K562 (cell line): ENCODE data around the gene CADM2. TPM values are rescaled to one million over a fixed set of nuclear protein-coding genes. Genes with fewer than 3 reads are reported as not detected.

Experiments used
- ATAC-seq: fragments of 200-7000 bp; cut with Tn5 transposase; 3 replicates; pipeline ENCODE4 v1.9.1; 2020; ENCODE audit warnings: moderate library complexity
- BruUV-seq: library from RNA; stranded (reverse); fragments of 400-500 nt; replicated peaks from 2 replicates; lab custom pipeline; 2021; lab: Mats Ljungman, UMichigan
- CTCF ChIA-PET: fragments of 300-600 bp; formaldehyde crosslinking; extraction: SDS; loops from one replicate; lab custom pipeline; 2021; ENCODE audit warnings: low intra/inter-chr PET ratio; lab: Yijun Ruan, JAX
- POLR2A ChIA-PET: fragments of 300-600, 350-650 bp; sonication (Branson Sonifier 250); formaldehyde crosslinking; extraction: SDS; loops from one replicate; lab custom pipeline; 2021; ENCODE audit warnings: antibody characterized with exemption, inconsistent platforms; lab: Yijun Ruan, JAX
- DNase-seq, 4 experiments: peaks; one replicate each; pipeline versions ENCODE4 v3.0.0 to v3.0.0-alpha.2; 2011 to 2018; ENCODE audit warnings: low spot score in 3 of 4, mixed read lengths in 3 of 4; ENCODE audit errors: extremely low read depth in 1 of 4
- FAIRE-seq: peaks from 2 replicates; lab custom pipeline; 2011; peaks lifted over from hg19 to GRCh38; lab: Jason Lieb, UNC
- H2AFZ ChIP-seq: 2 replicates; pipeline ENCODE4 v1.6.0; 2011; ENCODE audit warnings: low read depth, low read length, control low read depth, inconsistent platforms
- H3K27ac ChIP-seq: fragments of 200-600 bp; 3 replicates; pipeline ENCODE4 v1.8.0; 2011; ENCODE audit warnings: low read depth, mild to moderate bottlenecking, control low read depth, inconsistent platforms, low read length, moderate library complexity, mixed read lengths; ENCODE audit errors: extremely low read depth
- H3K27me3 ChIP-seq, 2 experiments: fragments of 300-600 bp in 1 of 2; 2 replicates in 1 of 2; 3 replicates in 1 of 2; pipeline versions ENCODE4 v1.6.0 to v1.8.0; 2011; ENCODE audit warnings: inconsistent platforms in 2 of 2, low read length in 2 of 2, mild to moderate bottlenecking in 1 of 2, mixed read lengths in 1 of 2, moderate library complexity in 1 of 2; ENCODE audit not compliant: control insufficient read depth in 2 of 2, insufficient read depth in 2 of 2
- H3K36me3 ChIP-seq: fragments of 300-600 bp; 3 replicates; pipeline ENCODE4 v1.8.0; 2011; ENCODE audit warnings: mild to moderate bottlenecking, low read length, inconsistent platforms; ENCODE audit not compliant: control insufficient read depth, insufficient read depth
- H3K4me1 ChIP-seq, 2 experiments: fragments of 200-600 bp in 1 of 2; replicated peaks in 1 of 2; 2 replicates in 1 of 2; 3 replicates in 1 of 2; pipeline versions ENCODE4 v1.5.1 to v1.8.0; 2011; ENCODE audit warnings: inconsistent platforms in 2 of 2, low read length in 2 of 2, mild to moderate bottlenecking in 1 of 2, mixed read lengths in 1 of 2, moderate library complexity in 1 of 2; ENCODE audit not compliant: control insufficient read depth in 2 of 2, insufficient read depth in 2 of 2
- H3K4me2 ChIP-seq: 2 replicates; pipeline ENCODE4 v1.6.1; 2011; ENCODE audit warnings: low read length, control low read depth, inconsistent platforms, mixed read lengths; ENCODE audit not compliant: insufficient read depth
- H3K4me3 ChIP-seq: fragments of 200-600 bp; sonication (generic), shearing (Covaris generic); 2 replicates; pipeline ENCODE4 v1.5.1; 2016; ENCODE audit warnings: control low read depth, inconsistent platforms
- H3K79me2 ChIP-seq: fragments of 200-600 bp; 3 replicates; pipeline ENCODE4 v1.8.0; 2011; ENCODE audit warnings: low read length, inconsistent platforms; ENCODE audit not compliant: control insufficient read depth, insufficient read depth
- H3K9ac ChIP-seq, 2 experiments: 2 replicates each; pipeline versions ENCODE4 v1.6.0 to v1.6.1; 2011; ENCODE audit warnings: low read depth in 2 of 2, low read length in 2 of 2, control low read depth in 1 of 2, inconsistent platforms in 1 of 2, mild to moderate bottlenecking in 1 of 2, mixed read lengths in 1 of 2; ENCODE audit not compliant: insufficient read depth in 1 of 2
- H3K9me1 ChIP-seq: one replicate; pipeline ENCODE4 v1.6.0; 2011; ENCODE audit warnings: inconsistent platforms, mild to moderate bottlenecking, low read length, moderate library complexity; ENCODE audit not compliant: control insufficient read depth, insufficient read depth
- H3K9me3 ChIP-seq: replicated peaks from 2 replicates; pipeline ENCODE4 v1.5.1; 2011; ENCODE audit warnings: low read depth, low read length, inconsistent platforms; ENCODE audit not compliant: control insufficient read depth, insufficient read depth
- H4K20me1 ChIP-seq: replicated peaks from 2 replicates; pipeline ENCODE4 v1.6.1; 2011; ENCODE audit warnings: low read length, inconsistent platforms, mixed read lengths; ENCODE audit not compliant: control insufficient read depth, insufficient read depth
- ARID1B ChIP-seq: fragments of 450-650 bp; IDR thresholded peaks from 2 replicates; pipeline ENCODE4 v1.6.1; 2016; ENCODE audit warnings: antibody characterized with exemption, mild to moderate bottlenecking, inconsistent platforms
- ERF ChIP-seq: fragments of 450-650 bp; formaldehyde crosslinking; IDR thresholded peaks from 2 replicates; pipeline ENCODE4 v1.4.0; 2020; ENCODE audit warnings: mild to moderate bottlenecking, mixed read lengths
- PBX2 ChIP-seq, 2 experiments: IDR thresholded peaks in 1 of 2; conservative IDR thresholded peaks in 1 of 2; 2 replicates each; pipeline ENCODE4 v1.6.1; 2016; ENCODE audit warnings: low read depth in 2 of 2, mild to moderate bottlenecking in 1 of 2, missing compliant biosample characterization in 1 of 2, missing genetic modification characterization in 1 of 2, moderate library complexity in 1 of 2
- POLR3G ChIP-seq: IDR thresholded peaks from 2 replicates; pipeline ENCODE4 v1.6.1; 2011; ENCODE audit not compliant: insufficient read length, insufficient replicate concordance; ENCODE audit errors: extremely low read depth
- PRMT5 ChIP-seq: sonication (generic); formaldehyde crosslinking; IDR thresholded peaks from 2 replicates; pipeline ENCODE4 v1.5.0; 2020; ENCODE audit warnings: missing genetic modification reagents
- PTTG1 ChIP-seq: fragments of 450-650 bp; IDR thresholded peaks from 2 replicates; pipeline ENCODE4 v1.6.1; 2016; ENCODE audit warnings: low read depth, mild to moderate bottlenecking, missing genetic modification characterization, missing compliant biosample characterization
- RCOR1 ChIP-seq, 2 experiments: IDR thresholded peaks; 2 replicates each; pipeline ENCODE4 v1.6.1; 2012; ENCODE audit warnings: low read depth in 2 of 2, low read length in 2 of 2, borderline replicate concordance in 1 of 2, improper control_type of control experiment in 1 of 2
- SMAD2 ChIP-seq: fragments of 150-350 bp; IDR thresholded peaks from 2 replicates; pipeline ENCODE4 v1.6.1; 2014; ENCODE audit warnings: low read depth, mild to moderate bottlenecking, low read length
- SMAD3 ChIP-seq: fragments of 450-650 bp; formaldehyde crosslinking; conservative IDR thresholded peaks from 2 replicates; pipeline ENCODE4 v1.4.0; 2020; ENCODE audit warnings: mild to moderate bottlenecking
- TAF1 ChIP-seq: IDR thresholded peaks from 2 replicates; pipeline ENCODE4 v1.6.1; 2011; ENCODE audit warnings: mild to moderate bottlenecking, low read length, moderate library complexity; ENCODE audit not compliant: insufficient read depth, control insufficient read depth, severe bottlenecking; ENCODE audit errors: extremely low read depth
- TCF7 ChIP-seq: sonication (generic); IDR thresholded peaks from 2 replicates; pipeline ENCODE4 v1.6.1; 2016; ENCODE audit warnings: antibody characterized with exemption, borderline replicate concordance
- ZBTB17 ChIP-seq: fragments of 450-650 bp; formaldehyde crosslinking; IDR thresholded peaks from 2 replicates; pipeline ENCODE4 v1.4.0; 2020; ENCODE audit warnings: mild to moderate bottlenecking
- ZNF551 ChIP-seq: fragments of 250-450 bp; sonication (Bioruptor Pico); IDR thresholded peaks from 2 replicates; pipeline ENCODE4 v1.5.0; 2021; ENCODE audit warnings: mild to moderate bottlenecking, moderate library complexity
- ZNF589 ChIP-seq: fragments of 200-800 bp; sonication (Bioruptor generic); IDR thresholded peaks from 2 replicates; pipeline ENCODE4 v1.6.1; 2016; ENCODE audit warnings: low read depth, missing genetic modification characterization, missing compliant biosample characterization
- WGBS: fragments of 100-300 bp; shearing (Covaris generic); methylation state at CpG from one replicate; pipeline ENCODE4 v1.1.6; 2016; ENCODE audit warnings: low coverage, mixed read lengths; ENCODE audit not compliant: insufficient coverage; ENCODE audit errors: missing lambda C conversion rate; 5-methylcytosine and 5-hydroxymethylcytosine counted together
- in situ Hi-C: fragments of 300-500 bp; cut with MboI; formaldehyde crosslinking; loops from 4 replicates; pipeline ENCODE4 v1.15.0; 2018; ENCODE audit warnings: inconsistent platforms, mixed read lengths
- intact Hi-C: fragments of 100-400 bp; cut with micrococcal nuclease; formaldehyde crosslinking; loops from 2 replicates; pipeline ENCODE4 v1.14.2; 2022
- polyA plus RNA-seq, 8 experiments: library from polyadenylated mRNA; depleted of rRNA in 4 of 8; stranded (reverse) in 5 of 8; unstranded in 3 of 8; fragments of >200 nt; fragmentation: Nextera tagmentation in 2 of 8; fragmentation: Illumina TruSeq in 1 of 8; extraction: Ambion mirVana in 2 of 8; extraction: Trizol in 1 of 8; gene quantifications; 2 replicates each; pipeline versions ENCODE4 v1.2.1 to v1.2.3, GENCODE V29; 2011 to 2014; ENCODE audit warnings: inconsistent platforms in 1 of 8, missing spikeins in 1 of 8
- total RNA-seq, 7 experiments: library from RNA; depleted of rRNA in 6 of 7; stranded (reverse); fragments of >200 nt in 6 of 7; fragmentation: Illumina TruSeq in 2 of 7; extraction: Trizol in 2 of 7; gene quantifications; 2 replicates each; pipeline versions ENCODE4 v1.2.1 to v1.2.3, GENCODE V29; 2011 to 2021; ENCODE audit warnings: low replicate concordance in 1 of 7
- TF ChIP-seq, protein P1 (sequence below): fragments of 450-650 bp; formaldehyde crosslinking; IDR thresholded peaks from 2 replicates; pipeline ENCODE4 v1.4.0; 2022; ENCODE audit warnings: missing genetic modification characterization
- TF ChIP-seq, protein P2 (sequence below), 2 experiments: fragments of 450-650 bp in 1 of 2; IDR thresholded peaks; 2 replicates each; pipeline ENCODE4 v1.6.1; 2011 to 2017; ENCODE audit warnings: low read depth in 2 of 2, antibody characterized with exemption in 1 of 2, borderline replicate concordance in 1 of 2, low read length in 1 of 2, mild to moderate bottlenecking in 1 of 2, mixed read lengths in 1 of 2; ENCODE audit not compliant: control insufficient read depth in 1 of 2

The CADM2 gene
- total and polyA plus RNA-seq, 9 of the 15 experiments (the other 6 are each of a cell fraction or from before 2014, with no cell fraction given): 0.11 to 3.2 (median 0.95) TPM

DNA sequence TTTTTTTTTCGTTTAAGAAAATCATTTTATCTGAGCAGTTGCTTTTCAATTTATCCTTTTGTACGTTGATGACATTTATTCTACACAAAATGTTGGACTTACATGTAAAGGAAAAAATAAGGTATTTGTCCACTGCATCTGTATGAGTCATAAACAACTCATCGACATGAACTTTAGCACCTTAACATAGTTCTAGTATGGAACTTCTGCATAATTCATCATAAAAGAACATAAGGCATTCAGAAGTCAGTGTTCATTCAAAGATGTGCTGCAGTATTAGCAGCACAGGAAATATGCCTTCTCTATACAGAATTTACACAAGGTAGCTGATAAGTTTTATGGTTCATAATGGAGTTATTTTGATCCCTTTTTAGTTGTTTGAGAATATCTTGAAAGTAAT is 801.6 kb downstream of the CADM2 start:
- no peak overlapping the region for H3K27ac ChIP-seq
- CTCF ChIA-PET: no interaction called here
- TF ChIP-seq SMAD2 (no peak), ZBTB17 (CRISPR knock-in tag) (no peak), ZNF551 (CRISPR knock-in tag) (no peak), PBX2 (CRISPR knock-in tag; IDR thresholded peaks at IDR 0.05; ENCODE audit: low read depth) (no peak), PBX2 (tag; conservative IDR thresholded peaks at IDR 0.05; ENCODE audit: low read depth) (no peak), SMAD3 (CRISPR knock-in tag) (no peak), TCF7 (no peak), PTTG1 (tag) (no peak), RCOR1 (IDR thresholded peaks at IDR 0.05; ENCODE audit: borderline replicate concordance in 1 of 2, low read depth in 2 of 2, low read length in 2 of 2) (no peak), ERF (CRISPR knock-in tag) (no peak), PRMT5 (CRISPR knock-in tag) (no peak), TAF1 (no peak), ZNF589 (CRISPR knock-in tag) (no peak), ARID1B (no peak), POLR3G (no peak)
- TF ChIP-seq, protein P1, sequence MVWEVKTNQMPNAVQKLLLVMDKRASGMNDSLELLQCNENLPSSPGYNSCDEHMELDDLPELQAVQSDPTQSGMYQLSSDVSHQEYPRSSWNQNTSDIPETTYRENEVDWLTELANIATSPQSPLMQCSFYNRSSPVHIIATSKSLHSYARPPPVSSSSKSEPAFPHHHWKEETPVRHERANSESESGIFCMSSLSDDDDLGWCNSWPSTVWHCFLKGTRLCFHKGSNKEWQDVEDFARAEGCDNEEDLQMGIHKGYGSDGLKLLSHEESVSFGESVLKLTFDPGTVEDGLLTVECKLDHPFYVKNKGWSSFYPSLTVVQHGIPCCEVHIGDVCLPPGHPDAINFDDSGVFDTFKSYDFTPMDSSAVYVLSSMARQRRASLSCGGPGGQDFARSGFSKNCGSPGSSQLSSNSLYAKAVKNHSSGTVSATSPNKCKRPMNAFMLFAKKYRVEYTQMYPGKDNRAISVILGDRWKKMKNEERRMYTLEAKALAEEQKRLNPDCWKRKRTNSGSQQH: no peak
- TF ChIP-seq, protein P2, sequence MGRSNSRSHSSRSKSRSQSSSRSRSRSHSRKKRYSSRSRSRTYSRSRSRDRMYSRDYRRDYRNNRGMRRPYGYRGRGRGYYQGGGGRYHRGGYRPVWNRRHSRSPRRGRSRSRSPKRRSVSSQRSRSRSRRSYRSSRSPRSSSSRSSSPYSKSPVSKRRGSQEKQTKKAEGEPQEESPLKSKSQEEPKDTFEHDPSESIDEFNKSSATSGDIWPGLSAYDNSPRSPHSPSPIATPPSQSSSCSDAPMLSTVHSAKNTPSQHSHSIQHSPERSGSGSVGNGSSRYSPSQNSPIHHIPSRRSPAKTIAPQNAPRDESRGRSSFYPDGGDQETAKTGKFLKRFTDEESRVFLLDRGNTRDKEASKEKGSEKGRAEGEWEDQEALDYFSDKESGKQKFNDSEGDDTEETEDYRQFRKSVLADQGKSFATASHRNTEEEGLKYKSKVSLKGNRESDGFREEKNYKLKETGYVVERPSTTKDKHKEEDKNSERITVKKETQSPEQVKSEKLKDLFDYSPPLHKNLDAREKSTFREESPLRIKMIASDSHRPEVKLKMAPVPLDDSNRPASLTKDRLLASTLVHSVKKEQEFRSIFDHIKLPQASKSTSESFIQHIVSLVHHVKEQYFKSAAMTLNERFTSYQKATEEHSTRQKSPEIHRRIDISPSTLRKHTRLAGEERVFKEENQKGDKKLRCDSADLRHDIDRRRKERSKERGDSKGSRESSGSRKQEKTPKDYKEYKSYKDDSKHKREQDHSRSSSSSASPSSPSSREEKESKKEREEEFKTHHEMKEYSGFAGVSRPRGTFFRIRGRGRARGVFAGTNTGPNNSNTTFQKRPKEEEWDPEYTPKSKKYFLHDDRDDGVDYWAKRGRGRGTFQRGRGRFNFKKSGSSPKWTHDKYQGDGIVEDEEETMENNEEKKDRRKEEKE (IDR thresholded peaks at IDR 0.05; ENCODE audit: borderline replicate concordance in 1 of 2, control insufficient read depth in 1 of 2, low read depth in 2 of 2, low read length in 1 of 2): no peak

More for the DNA sequence above, 801.6 kb downstream of the CADM2 start:
- 0% methylated on average over 3 of the region's 3 CpGs for WGBS
- no TSS peak for BruUV-seq
- H3K4me3 ChIP-seq: no peak overlapping the region
- no peak for FAIRE-seq
- no peaks in the 10 kb centered on the region for H3K79me2 ChIP-seq
- intact Hi-C loops (no loop called here), in situ Hi-C loops (no loop called here)
- H3K9ac ChIP-seq: no peak overlapping the region
- H2AFZ ChIP-seq: no peak overlapping the region
- no peaks in the 10 kb centered on the region for H3K27me3 ChIP-seq
- no peaks in the 10 kb centered on the region for H4K20me1 ChIP-seq
- H3K9me3 ChIP-seq: no peaks in the 10 kb centered on the region
- no peaks in the 10 kb centered on the region for H3K36me3 ChIP-seq
- ATAC-seq: no peak
- H3K4me2 ChIP-seq: no peak overlapping the region
- H3K9me1 ChIP-seq: no peaks in the 10 kb centered on the region
- POLR2A ChIA-PET: no interaction called here
- DNase-seq: no peak
- H3K4me1 ChIP-seq: no peaks in the 10 kb centered on the region
